GM06990 (cell line): ENCODE results near the gene UQCC2.

Experiments used
- DNase-seq: peaks from one replicate; pipeline ENCODE4 v3.0.0-alpha.2; 2011; ENCODE audit not compliant: insufficient read length; ENCODE audit errors: extremely low read depth
- H3K27me3 ChIP-seq: replicated peaks from 2 replicates; pipeline ENCODE4 v1.6.0; 2011; ENCODE audit warnings: low read length; ENCODE audit not compliant: control insufficient read depth, insufficient read depth
- H3K36me3 ChIP-seq: 2 replicates; pipeline ENCODE4 v1.5.1; 2011; ENCODE audit warnings: low read length; ENCODE audit not compliant: control insufficient read depth, insufficient read depth
- H3K4me3 ChIP-seq: replicated peaks from 2 replicates; pipeline ENCODE4 v1.5.1; 2011; ENCODE audit warnings: low read depth, mild to moderate bottlenecking, control low read depth, low read length
- CTCF ChIP-seq: IDR thresholded peaks from 2 replicates; pipeline ENCODE4 v1.5.1; 2011; ENCODE audit warnings: low read length, control low read depth, mild to moderate bottlenecking, inconsistent platforms; ENCODE audit not compliant: insufficient read depth, poor library complexity, severe bottlenecking

The UQCC2 gene

DNA sequence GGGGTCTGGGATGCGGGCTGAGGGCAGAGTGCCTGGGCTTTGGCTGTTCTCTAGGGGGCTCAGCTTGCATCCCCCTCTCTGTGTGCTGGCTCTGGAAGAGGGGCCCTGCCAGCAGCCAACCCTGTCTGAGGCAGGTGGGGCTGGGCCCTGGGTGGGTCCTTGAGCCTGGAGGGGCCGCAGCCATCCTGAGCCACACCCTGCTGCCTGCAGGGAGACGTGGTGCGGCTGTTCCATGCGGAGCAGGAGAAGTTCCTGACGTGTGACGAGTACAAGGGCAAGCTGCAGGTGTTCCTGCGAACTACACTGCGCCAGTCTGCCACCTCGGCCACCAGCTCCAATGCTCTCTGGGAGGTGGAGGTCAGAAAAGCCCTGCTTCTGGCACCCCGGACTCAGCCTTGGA lies 49.2 kb downstream of the UQCC2 start:
- no peak for DNase-seq
- Histone ChIP-seq H3K27me3 (no peaks in the 10 kb centered on the region), H3K36me3 (peaks cover 31% of the 10 kb centered on the region), H3K4me3 (no peak overlapping the region)
- no peak for TF ChIP-seq CTCF

GRCh38 chr6:33661106-33661838 lies 50.2 kb downstream of the UQCC2 start:
- Histone ChIP-seq H3K36me3 (peaks cover 32% of the 10 kb centered on the region), H3K27me3 (no peaks in the 10 kb centered on the region), H3K4me3 (no peak overlapping the region)
- no peak for DNase-seq
- no peak for TF ChIP-seq CTCF

DNA sequence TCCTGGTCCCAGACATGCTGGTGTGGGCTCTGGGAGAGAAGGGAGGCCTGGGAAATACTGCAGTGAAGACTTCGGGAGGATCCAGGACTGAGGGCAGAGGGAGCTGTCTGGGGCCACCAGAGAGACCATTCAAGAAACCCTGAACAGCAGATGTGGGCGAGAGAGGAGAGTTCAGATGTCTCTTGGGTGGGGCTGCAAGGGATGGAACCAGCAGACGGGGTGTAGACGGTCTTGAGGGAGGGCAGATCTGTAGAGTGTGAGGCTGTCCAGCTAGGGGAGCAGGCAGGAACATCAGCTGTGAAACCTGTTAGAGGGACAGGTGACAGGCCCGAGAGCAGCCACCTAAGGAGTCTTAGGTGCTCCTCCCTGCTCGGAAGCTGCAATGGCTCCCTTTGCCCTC lies 51.5 kb downstream of the UQCC2 start:
- DNase-seq: no peak
- Histone ChIP-seq H3K4me3 (no peak overlapping the region), H3K27me3 (no peaks in the 10 kb centered on the region), H3K36me3 (peaks cover 29% of the 10 kb centered on the region)
- no peak for TF ChIP-seq CTCF

- Histone ChIP-seq H3K4me3 (no peak overlapping the region), H3K36me3 (peaks cover 26% of the 10 kb centered on the region), H3K27me3 (no peaks in the 10 kb centered on the region)
- no peak for DNase-seq
- TF ChIP-seq CTCF: no peak
Observed at GRCh38 chr6:33658982-33659689, 52.4 kb downstream of the UQCC2 start.

GRCh38 chr6:33656844-33657243 lies 54.7 kb downstream of the UQCC2 start:
- peaks cover 24% of the 10 kb centered on the region for H3K36me3 ChIP-seq
- no peak for TF ChIP-seq CTCF
- H3K4me3 ChIP-seq: no peak overlapping the region
- no peaks in the 10 kb centered on the region for H3K27me3 ChIP-seq
- no peak for DNase-seq
